K562 (cell line): ENCODE measurements around the gene ZNF799. TPM values are rescaled to one million over a fixed set of nuclear protein-coding genes. Genes with fewer than 3 reads are reported as not detected.

Experiments
- BRD9 ChIP-seq: fragments of 450-650 bp; IDR thresholded peaks from 2 replicates; pipeline ENCODE4 v1.6.1; 2018; ENCODE audit warnings: low read depth; ENCODE audit not compliant: partially characterized antibody
- CHD4 ChIP-seq: fragments of 200-600 bp; sonication (generic); IDR thresholded peaks from 3 replicates; pipeline ENCODE4 v1.6.1; 2012; ENCODE audit warnings: low read depth, mild to moderate bottlenecking, mixed read lengths, low read length, inconsistent platforms; ENCODE audit not compliant: insufficient read depth, insufficient replicate concordance, poor library complexity, severe bottlenecking
- ELF2 ChIP-seq: fragments of 250-450 bp; sonication (Bioruptor Pico); IDR thresholded peaks from 2 replicates; pipeline ENCODE4 v1.5.0; 2021; ENCODE audit warnings: mild to moderate bottlenecking
- FOXP1 ChIP-seq: sonication (generic); formaldehyde crosslinking; IDR thresholded peaks from 2 replicates; pipeline ENCODE4 v1.8.0; 2022; ENCODE audit warnings: mild to moderate bottlenecking, missing genetic modification reagents
- GABPB1 ChIP-seq: sonication (generic); formaldehyde crosslinking; IDR thresholded peaks from 2 replicates; pipeline ENCODE4 v1.8.0; 2022; ENCODE audit warnings: mild to moderate bottlenecking, missing genetic modification reagents
- KAT8 ChIP-seq: fragments of 450-650 bp; IDR thresholded peaks from 2 replicates; pipeline ENCODE4 v1.6.1; 2016; ENCODE audit warnings: low read depth, mild to moderate bottlenecking
- LEF1 ChIP-seq: fragments of 450-650 bp; IDR thresholded peaks from 2 replicates; pipeline ENCODE4 v1.6.1; 2016; ENCODE audit warnings: mild to moderate bottlenecking
- MBD2 ChIP-seq: sonication (generic); IDR thresholded peaks from 2 replicates; pipeline ENCODE4 v1.6.1; 2016; ENCODE audit warnings: low read depth, borderline replicate concordance
- MYC ChIP-seq, 2 experiments: fragments of 250-450 bp in 1 of 2; sonication (Bioruptor Pico) in 1 of 2; IDR thresholded peaks; 2 replicates each; pipeline versions ENCODE4 v1.5.1 to v1.6.1; 2012 to 2021; ENCODE audit warnings: low read depth in 2 of 2, borderline replicate concordance in 1 of 2, improper control_type of control experiment in 1 of 2, low read length in 1 of 2, mild to moderate bottlenecking in 1 of 2, moderate library complexity in 1 of 2
- NONO ChIP-seq, 2 experiments: fragments of 200-400 bp in 1 of 2; fragments of 450-650 bp in 1 of 2; formaldehyde crosslinking in 1 of 2; IDR thresholded peaks; 2 replicates each; pipeline ENCODE4 v1.6.1; 2017; ENCODE audit warnings: low read depth in 2 of 2, mild to moderate bottlenecking in 2 of 2, moderate library complexity in 2 of 2, low read length in 1 of 2
- NR2C2 ChIP-seq, 2 experiments: fragments of 200-800 bp in 1 of 2; sonication (Bioruptor generic) in 1 of 2; sonication (generic) in 1 of 2; formaldehyde crosslinking in 1 of 2; IDR thresholded peaks; 2 replicates each; pipeline versions ENCODE4 v1.6.1 to v1.8.0; 2016 to 2022; ENCODE audit warnings: mild to moderate bottlenecking in 1 of 2, missing compliant biosample characterization in 1 of 2, missing genetic modification characterization in 1 of 2, missing genetic modification reagents in 1 of 2
- POLR2B ChIP-seq: fragments of 450-650 bp; IDR thresholded peaks from 2 replicates; pipeline ENCODE4 v1.6.1; 2018; ENCODE audit warnings: low read depth; ENCODE audit not compliant: partially characterized antibody
- RBFOX2 ChIP-seq: fragments of 200-400 bp; formaldehyde crosslinking; IDR thresholded peaks from 2 replicates; pipeline ENCODE4 v1.6.1; 2017; ENCODE audit warnings: low read depth, mild to moderate bottlenecking, low read length, moderate library complexity
- SPI1 ChIP-seq: IDR thresholded peaks from 2 replicates; pipeline ENCODE4 v1.6.1; 2011; ENCODE audit warnings: low read depth, low read length, control low read depth, borderline replicate concordance
- TBP ChIP-seq: optimal IDR thresholded peaks from 2 replicates; pipeline ENCODE3; 2011; ENCODE audit warnings: low read depth, low read length, improper control_type of control experiment
- XRCC5 ChIP-seq: fragments of 200-400 bp; formaldehyde crosslinking; IDR thresholded peaks from 2 replicates; pipeline ENCODE4 v1.6.1; 2017; ENCODE audit warnings: low read depth, mild to moderate bottlenecking, low read length
- ZBTB17 ChIP-seq: fragments of 450-650 bp; formaldehyde crosslinking; IDR thresholded peaks from 2 replicates; pipeline ENCODE4 v1.4.0; 2020; ENCODE audit warnings: mild to moderate bottlenecking
- ZFX ChIP-seq: sonication (generic); formaldehyde crosslinking; IDR thresholded peaks from 2 replicates; pipeline ENCODE4 v1.8.0; 2022; ENCODE audit warnings: mild to moderate bottlenecking, missing genetic modification reagents, moderate library complexity
- ZNF589 ChIP-seq: fragments of 200-800 bp; sonication (Bioruptor generic); IDR thresholded peaks from 2 replicates; pipeline ENCODE4 v1.6.1; 2016; ENCODE audit warnings: low read depth, missing genetic modification characterization, missing compliant biosample characterization
- polyA plus RNA-seq, 8 experiments: library from polyadenylated mRNA; depleted of rRNA in 4 of 8; stranded (reverse) in 5 of 8; unstranded in 3 of 8; fragments of >200 nt; fragmentation: Nextera tagmentation in 2 of 8; fragmentation: Illumina TruSeq in 1 of 8; extraction: Ambion mirVana in 2 of 8; extraction: Trizol in 1 of 8; gene quantifications; 2 replicates each; pipeline versions ENCODE4 v1.2.1 to v1.2.3, GENCODE V29; 2011 to 2014; ENCODE audit warnings: inconsistent platforms in 1 of 8, missing spikeins in 1 of 8
- total RNA-seq, 7 experiments: library from RNA; depleted of rRNA in 6 of 7; stranded (reverse); fragments of >200 nt in 6 of 7; fragmentation: Illumina TruSeq in 2 of 7; extraction: Trizol in 2 of 7; gene quantifications; 2 replicates each; pipeline versions ENCODE4 v1.2.1 to v1.2.3, GENCODE V29; 2011 to 2021; ENCODE audit warnings: low replicate concordance in 1 of 7
- TF ChIP-seq, protein P1 (sequence below): sonication (generic); formaldehyde crosslinking; IDR thresholded peaks from 2 replicates; pipeline ENCODE4 v1.8.0; 2022; ENCODE audit warnings: mild to moderate bottlenecking, missing genetic modification reagents, borderline replicate concordance
- TF ChIP-seq, protein P2 (sequence below), 2 experiments: IDR thresholded peaks in 1 of 2; conservative IDR thresholded peaks in 1 of 2; 2 replicates each; pipeline ENCODE4 v1.6.1; 2016; ENCODE audit warnings: low read depth in 2 of 2, mild to moderate bottlenecking in 1 of 2, missing compliant biosample characterization in 1 of 2, missing genetic modification characterization in 1 of 2, moderate library complexity in 1 of 2

Gene ZNF799
- total and polyA plus RNA-seq, 9 of the 15 experiments (the other 6 are each of a cell fraction or from before 2014, with no cell fraction given): 0.63 to 5.5 (median 2.9) TPM

DNA sequence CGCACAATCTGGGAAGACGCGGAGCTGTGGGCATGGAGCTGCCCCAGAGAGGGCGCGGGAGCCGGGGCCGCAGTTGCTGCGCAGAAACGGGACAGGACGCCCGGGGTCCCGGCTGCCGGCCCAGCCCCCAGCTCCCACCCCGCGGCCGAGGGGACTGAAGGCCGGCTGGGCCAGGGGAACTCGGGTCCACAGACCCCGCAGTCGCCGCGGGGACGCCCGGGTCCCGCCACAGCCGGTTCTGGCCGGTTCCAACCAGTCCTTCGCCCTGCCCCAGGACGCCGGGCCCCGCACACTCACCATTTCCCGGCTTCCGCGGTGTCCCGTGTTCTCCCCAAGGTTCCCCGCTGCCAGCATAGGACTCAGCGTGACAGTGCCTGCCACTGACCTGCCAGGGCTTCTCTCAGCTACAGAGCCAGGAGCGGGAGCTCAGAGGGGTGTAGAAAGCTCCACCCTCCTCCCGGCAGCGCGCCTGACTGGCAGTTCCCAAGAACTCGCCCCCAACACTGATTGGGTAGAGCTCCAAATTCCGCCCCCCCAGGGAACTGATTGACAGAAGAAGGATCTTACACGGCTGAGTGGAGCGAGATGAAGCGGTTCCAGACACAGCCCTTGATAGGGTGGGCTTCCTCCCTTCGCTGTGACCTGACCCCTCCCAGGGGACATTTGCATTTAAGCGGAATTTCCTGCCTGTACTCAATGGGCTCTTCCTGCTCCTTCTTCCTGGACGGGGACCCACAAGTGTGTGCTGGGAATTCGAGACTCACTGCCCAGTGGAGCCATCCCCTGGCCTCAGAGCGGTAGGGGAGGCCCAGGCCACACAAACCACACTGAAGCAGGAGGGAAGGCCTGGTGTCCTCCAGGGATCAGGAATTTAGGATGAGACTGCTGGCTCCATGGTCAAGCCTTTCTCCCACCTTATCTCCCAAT, 35.6 kb downstream of the ZNF799 start, which contains the start of gene ZNF442 (continued):
- TF ChIP-seq BRD9: peak; percentile 11
- 0 out of 2 replicates have a peak, but pooled peaks have one; percentile 16 for TF ChIP-seq SPI1
- TF ChIP-seq KAT8: no peak
- TF ChIP-seq LEF1: peak; percentile 55; the same call in 1 of the 2 replicates
- peak; percentile 27 for TF ChIP-seq ZFX
- TF ChIP-seq POLR2B: peak; percentile 89
- 0 out of 2 replicates have a peak, but pooled peaks have one; percentile 57 for TF ChIP-seq ZNF589 (CRISPR knock-in tag)
- no peak for TF ChIP-seq CHD4
- TF ChIP-seq NONO (IDR thresholded peaks at IDR 0.05; ENCODE audit: low read depth in 2 of 2, low read length in 1 of 2): peak; percentile 38 to 62; a peak in 2 of 4 replicates
- TF ChIP-seq, protein P1, sequence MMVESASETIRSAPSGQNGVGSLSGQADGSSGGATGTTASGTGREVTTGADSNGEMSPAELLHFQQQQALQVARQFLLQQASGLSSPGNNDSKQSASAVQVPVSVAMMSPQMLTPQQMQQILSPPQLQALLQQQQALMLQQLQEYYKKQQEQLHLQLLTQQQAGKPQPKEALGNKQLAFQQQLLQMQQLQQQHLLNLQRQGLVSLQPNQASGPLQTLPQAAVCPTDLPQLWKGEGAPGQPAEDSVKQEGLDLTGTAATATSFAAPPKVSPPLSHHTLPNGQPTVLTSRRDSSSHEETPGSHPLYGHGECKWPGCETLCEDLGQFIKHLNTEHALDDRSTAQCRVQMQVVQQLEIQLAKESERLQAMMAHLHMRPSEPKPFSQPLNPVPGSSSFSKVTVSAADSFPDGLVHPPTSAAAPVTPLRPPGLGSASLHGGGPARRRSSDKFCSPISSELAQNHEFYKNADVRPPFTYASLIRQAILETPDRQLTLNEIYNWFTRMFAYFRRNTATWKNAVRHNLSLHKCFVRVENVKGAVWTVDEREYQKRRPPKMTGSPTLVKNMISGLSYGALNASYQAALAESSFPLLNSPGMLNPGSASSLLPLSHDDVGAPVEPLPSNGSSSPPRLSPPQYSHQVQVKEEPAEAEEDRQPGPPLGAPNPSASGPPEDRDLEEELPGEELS (CRISPR knock-in tag): no peak
- TF ChIP-seq FOXP1: 0 out of 2 replicates have a peak, but pooled peaks have one; percentile 50
- 0 out of 2 replicates have a peak, but pooled peaks have one; percentile 37 for TF ChIP-seq ZBTB17 (CRISPR knock-in tag)
- TF ChIP-seq, protein P2, sequence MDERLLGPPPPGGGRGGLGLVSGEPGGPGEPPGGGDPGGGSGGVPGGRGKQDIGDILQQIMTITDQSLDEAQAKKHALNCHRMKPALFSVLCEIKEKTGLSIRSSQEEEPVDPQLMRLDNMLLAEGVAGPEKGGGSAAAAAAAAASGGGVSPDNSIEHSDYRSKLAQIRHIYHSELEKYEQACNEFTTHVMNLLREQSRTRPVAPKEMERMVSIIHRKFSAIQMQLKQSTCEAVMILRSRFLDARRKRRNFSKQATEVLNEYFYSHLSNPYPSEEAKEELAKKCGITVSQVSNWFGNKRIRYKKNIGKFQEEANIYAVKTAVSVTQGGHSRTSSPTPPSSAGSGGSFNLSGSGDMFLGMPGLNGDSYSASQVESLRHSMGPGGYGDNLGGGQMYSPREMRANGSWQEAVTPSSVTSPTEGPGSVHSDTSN (CRISPR knock-in tag; IDR thresholded peaks at IDR 0.05; ENCODE audit: low read depth): peak; percentile 79
- TF ChIP-seq, protein P2 (tag; conservative IDR thresholded peaks at IDR 0.05; ENCODE audit: low read depth): peak; percentile 96
- peak; percentile 25; the same call in 1 of the 2 replicates for TF ChIP-seq XRCC5
- no peak for TF ChIP-seq NR2C2 (CRISPR knock-in tag; IDR thresholded peaks at IDR 0.05)
- TF ChIP-seq NR2C2 (tag; IDR thresholded peaks at IDR 0.05): 0 out of 2 replicates have a peak, but pooled peaks have one; percentile 12
- no peak for TF ChIP-seq MYC (IDR thresholded peaks at IDR 0.05; ENCODE audit: low read depth, low read length)
- no peak for TF ChIP-seq MYC (CRISPR knock-in tag; IDR thresholded peaks at IDR 0.05; ENCODE audit: borderline replicate concordance, low read depth)
- TF ChIP-seq TBP: peak; percentile 80
- peak; percentile 91 for TF ChIP-seq RBFOX2
- 0 out of 2 replicates have a peak, but pooled peaks have one; percentile 32 for TF ChIP-seq MBD2
- TF ChIP-seq GABPB1 (CRISPR knock-in tag): peak; percentile 62; the same call in 1 of the 2 replicates
- no peak for TF ChIP-seq ELF2 (CRISPR knock-in tag)
